Smooth muscle cell (in vitro differentiated cells): ENCODE results near the gene GNG12. TPM values are rescaled to one million over a fixed set of nuclear protein-coding genes. Genes with fewer than 3 reads are reported as not detected.

Experiments
- DNase-seq: peaks from one replicate; lab custom pipeline; 2025; ENCODE audit not compliant: unreplicated experiment; lab: John Stamatoyannopoulos, UW
- H2AFZ ChIP-seq: fragments of 200-600 bp; sonication (generic); 2 replicates; pipeline ENCODE4 v1.6.0; 2016; ENCODE audit warnings: antibody characterized with exemption, low read depth, mild to moderate bottlenecking
- H3F3A ChIP-seq: fragments of 200-600 bp; sonication (generic); 2 replicates; pipeline ENCODE4 v1.6.0; 2017; ENCODE audit warnings: antibody characterized with exemption, low read depth
- H3K27ac ChIP-seq: fragments of 200-600 bp; sonication (generic); 2 replicates; pipeline ENCODE4 v1.5.1; 2016; ENCODE audit warnings: low read depth, mild to moderate bottlenecking
- H3K27me3 ChIP-seq: fragments of 200-600 bp; sonication (generic); 2 replicates; pipeline ENCODE4 v1.6.1; 2016; ENCODE audit warnings: low read depth, mild to moderate bottlenecking
- H3K36me3 ChIP-seq: fragments of 200-600 bp; sonication (generic); 2 replicates; pipeline ENCODE4 v1.5.1; 2016; ENCODE audit warnings: low read depth
- H3K4me1 ChIP-seq: fragments of 200-600 bp; sonication (generic); 2 replicates; pipeline ENCODE4 v1.5.1; 2016; ENCODE audit warnings: low read depth
- H3K4me2 ChIP-seq: fragments of 200-600 bp; sonication (generic); 2 replicates; pipeline ENCODE4 v1.6.0; 2016; ENCODE audit warnings: mild to moderate bottlenecking
- H3K4me3 ChIP-seq: fragments of 200-600 bp; sonication (generic); 2 replicates; pipeline ENCODE4 v1.5.1; 2016; ENCODE audit warnings: mild to moderate bottlenecking
- H3K79me2 ChIP-seq: fragments of 200-600 bp; sonication (generic); 2 replicates; pipeline ENCODE4 v1.6.0; 2016; ENCODE audit warnings: low read depth, mild to moderate bottlenecking
- H3K9ac ChIP-seq: fragments of 200-600 bp; sonication (generic); 2 replicates; pipeline ENCODE4 v1.6.0; 2016; ENCODE audit warnings: low read depth
- H3K9me3 ChIP-seq: fragments of 200-600 bp; sonication (generic); replicated peaks from 2 replicates; pipeline ENCODE4 v1.5.1; 2016; ENCODE audit warnings: low read depth
- H4K20me1 ChIP-seq: fragments of 200-600 bp; sonication (generic); 2 replicates; pipeline ENCODE4 v1.6.0; 2016; ENCODE audit warnings: low read depth
- CTCF ChIP-seq: fragments of 200-600 bp; sonication (generic); IDR thresholded peaks from 2 replicates; pipeline ENCODE4 v1.5.1; 2017; ENCODE audit warnings: borderline replicate concordance, mild to moderate bottlenecking, antibody characterized with exemption; ENCODE audit not compliant: insufficient read depth, poor library complexity, severe bottlenecking
- WGBS: methylation state at CpG from one replicate; pipeline ENCODE4 v1.1.7; 2016; ENCODE audit warnings: low lambda C conversion rate; 5-methylcytosine and 5-hydroxymethylcytosine counted together
- polyA plus RNA-seq: library from polyadenylated mRNA; unstranded; fragments of >200 nt; fragmentation: Nextera tagmentation; extraction: Ambion mirVana; gene quantifications from 2 replicates; pipeline ENCODE4 v1.2.1, GENCODE V29; 2016
- total RNA-seq: library from RNA; depleted of rRNA; stranded (reverse); fragments of >200 nt; gene quantifications from 2 replicates; pipeline ENCODE4 v1.2.3, GENCODE V29; 2014

GNG12 gene
- total and polyA plus RNA-seq, 2 experiments from 2014 or later: 54.6 to 86.6 TPM

- Histone ChIP-seq H3K79me2 (no peaks in the 10 kb centered on the region), H2AFZ (no peak overlapping the region)
- WGBS: 45% methylated on average over 11 of the region's 11 CpGs
These were observed 97.2 kb downstream of the GNG12 start for GRCh38 chr1:67735806-67736627.

GRCh38 chr1:67735206-67735605, 98.1 kb downstream of the GNG12 start:
- no peak overlapping the region for H3K27ac ChIP-seq
- no peaks in the 10 kb centered on the region for H3K36me3 ChIP-seq
- H3K4me3 ChIP-seq: no peak overlapping the region
- H3K79me2 ChIP-seq: no peaks in the 10 kb centered on the region
- no peak overlapping the region for H3K4me2 ChIP-seq
- peaks cover 14% of the 10 kb centered on the region for H3K4me1 ChIP-seq
- DNase-seq: no peak
- H2AFZ ChIP-seq: no peak overlapping the region
- peaks cover 9% of the 10 kb centered on the region for H3F3A ChIP-seq
- no peaks in the 10 kb centered on the region for H3K9me3 ChIP-seq
- H3K27me3 ChIP-seq: no peaks in the 10 kb centered on the region
- no peak overlapping the region for H3K9ac ChIP-seq
- WGBS: 94% methylated on average over 3 of the region's 3 CpGs
- H4K20me1 ChIP-seq: peaks cover 4% of the 10 kb centered on the region
- TF ChIP-seq CTCF: no peak

More at GRCh38 chr1:67735806-67736627, 97.2 kb downstream of the GNG12 start:
- H3F3A ChIP-seq: peaks cover 9% of the 10 kb centered on the region
- no peak for TF ChIP-seq CTCF
- no peaks in the 10 kb centered on the region for H3K36me3 ChIP-seq
- no peak overlapping the region for H3K4me3 ChIP-seq
- H3K9ac ChIP-seq: no peak overlapping the region
- H3K4me1 ChIP-seq: peaks cover 14% of the 10 kb centered on the region
- H3K27ac ChIP-seq: peak overlapping the region; percentile 72
- DNase-seq: no peak
- peaks cover 4% of the 10 kb centered on the region for H4K20me1 ChIP-seq
- H3K9me3 ChIP-seq: no peaks in the 10 kb centered on the region
- H3K4me2 ChIP-seq: peak overlapping the region; percentile 56
- H3K27me3 ChIP-seq: no peaks in the 10 kb centered on the region

- H3K4me3 ChIP-seq: no peak overlapping the region
- peaks cover 9% of the 10 kb centered on the region for H3F3A ChIP-seq
- no peak overlapping the region for H2AFZ ChIP-seq
- DNase-seq: no peak
- peaks cover 4% of the 10 kb centered on the region for H4K20me1 ChIP-seq
- no peak overlapping the region for H3K9ac ChIP-seq
- H3K4me1 ChIP-seq: peaks cover 14% of the 10 kb centered on the region
- no peak for TF ChIP-seq CTCF
- H3K9me3 ChIP-seq: no peaks in the 10 kb centered on the region
- no peaks in the 10 kb centered on the region for H3K79me2 ChIP-seq
- WGBS: 96% methylated on average over 3 of the region's 3 CpGs
- no peaks in the 10 kb centered on the region for H3K36me3 ChIP-seq
- H3K27ac ChIP-seq: no peak overlapping the region
- no peaks in the 10 kb centered on the region for H3K27me3 ChIP-seq
- H3K4me2 ChIP-seq: no peak overlapping the region
These were observed 99.0 kb downstream of the GNG12 start for GRCh38 chr1:67734323-67734690.
